ENCODE results near the gene UBA52. TPM values are rescaled to one million over a fixed set of nuclear protein-coding genes. Genes with fewer than 3 reads are reported as not detected.
A peak's percentile ranks its signal among the peaks of the same experiment; 100 is the strongest.

UBA52 gene
- total and polyA plus RNA-seq, 2 of the 13 experiments (the other 11 are each of a cell fraction or from before 2014, with no cell fraction given) = 959 to 1,782 TPM

GRCh38 chr19:18606281-18607225, 34.9 kb downstream of the UBA52 start, which contains the start of gene CRLF1 (continued):
- TF ChIP-seq KIAA2018 (CRISPR knock-in tag; IDR thresholded peaks at IDR 0.05; ENCODE audit: borderline replicate concordance) (no peak), DNMT3B (CRISPR knock-in tag; conservative IDR thresholded peaks at IDR 0.05) (no peak), ZNF138 (CRISPR knock-in tag; IDR thresholded peaks at IDR 0.05; ENCODE audit: low read depth) (no peak), KAT2B (IDR thresholded peaks at IDR 0.05; ENCODE audit: borderline replicate concordance, low read depth, low read length) (no peak), ZNF547 (CRISPR knock-in tag; IDR thresholded peaks at IDR 0.05) (0 out of 2 replicates have a peak, but pooled peaks have one; percentile 2), KDM2A (CRISPR knock-in tag; IDR thresholded peaks at IDR 0.05; ENCODE audit: borderline replicate concordance, low read depth) (peak; percentile 10; the same call in 1 of the 2 replicates), CTCF (CRISPR knock-in tag; IDR thresholded peaks at IDR 0.05) (no peak), ZNF563 (CRISPR knock-in tag; IDR thresholded peaks at IDR 0.05) (peak; percentile 11; the same call in 1 of the 2 replicates), ZBTB39 (CRISPR knock-in tag; IDR thresholded peaks at IDR 0.05) (no peak), ZNF33B (CRISPR knock-in tag; IDR thresholded peaks at IDR 0.05) (no peak), TCF12 (IDR thresholded peaks at IDR 0.05) (no peak), TCF12 (CRISPR knock-in tag; IDR thresholded peaks at IDR 0.05) (no peak), DMAP1 (CRISPR knock-in tag; IDR thresholded peaks at IDR 0.05) (no peak), ZNF709 (CRISPR knock-in tag; IDR thresholded peaks at IDR 0.05) (no peak), NR2C2 (CRISPR knock-in tag; IDR thresholded peaks at IDR 0.05; ENCODE audit: borderline replicate concordance) (no peak), MYNN (CRISPR knock-in tag; IDR thresholded peaks at IDR 0.05; ENCODE audit: low read depth) (no peak)
